T-helper 2 cell treated with Interferon-gamma antibody and Interleukin-4, amounts not matched to agents 5 μg/mL and 100 μg/mL, for 36 hours (primary cell): Measurements from ENCODE around the gene BID.

Source experiments
- DNase-seq: peaks from one replicate; pipeline ENCODE4 v3.0.0; 2021; ENCODE audit warnings: low spot score
- H3K27ac Mint-ChIP-seq: one replicate; pipeline ENCODE4 v1.8.0; 2021; ENCODE audit warnings: mild to moderate bottlenecking, mixed read lengths
- H3K27me3 Mint-ChIP-seq: one replicate; pipeline ENCODE4 v1.8.0; 2021; ENCODE audit warnings: low read depth, mixed read lengths
- H3K36me3 Mint-ChIP-seq: one replicate; pipeline ENCODE4 v1.8.0; 2021; ENCODE audit warnings: low read depth, mixed read lengths
- H3K4me1 Mint-ChIP-seq: one replicate; pipeline ENCODE4 v1.8.0; 2021; ENCODE audit warnings: low read depth, mixed read lengths
- H3K4me3 Mint-ChIP-seq: one replicate; pipeline ENCODE4 v1.8.0; 2022; ENCODE audit warnings: mild to moderate bottlenecking, moderate library complexity, mixed read lengths
- H3K9me3 Mint-ChIP-seq: one replicate; pipeline ENCODE4 v1.8.0; 2021; ENCODE audit warnings: mixed read lengths

The BID gene

DNA sequence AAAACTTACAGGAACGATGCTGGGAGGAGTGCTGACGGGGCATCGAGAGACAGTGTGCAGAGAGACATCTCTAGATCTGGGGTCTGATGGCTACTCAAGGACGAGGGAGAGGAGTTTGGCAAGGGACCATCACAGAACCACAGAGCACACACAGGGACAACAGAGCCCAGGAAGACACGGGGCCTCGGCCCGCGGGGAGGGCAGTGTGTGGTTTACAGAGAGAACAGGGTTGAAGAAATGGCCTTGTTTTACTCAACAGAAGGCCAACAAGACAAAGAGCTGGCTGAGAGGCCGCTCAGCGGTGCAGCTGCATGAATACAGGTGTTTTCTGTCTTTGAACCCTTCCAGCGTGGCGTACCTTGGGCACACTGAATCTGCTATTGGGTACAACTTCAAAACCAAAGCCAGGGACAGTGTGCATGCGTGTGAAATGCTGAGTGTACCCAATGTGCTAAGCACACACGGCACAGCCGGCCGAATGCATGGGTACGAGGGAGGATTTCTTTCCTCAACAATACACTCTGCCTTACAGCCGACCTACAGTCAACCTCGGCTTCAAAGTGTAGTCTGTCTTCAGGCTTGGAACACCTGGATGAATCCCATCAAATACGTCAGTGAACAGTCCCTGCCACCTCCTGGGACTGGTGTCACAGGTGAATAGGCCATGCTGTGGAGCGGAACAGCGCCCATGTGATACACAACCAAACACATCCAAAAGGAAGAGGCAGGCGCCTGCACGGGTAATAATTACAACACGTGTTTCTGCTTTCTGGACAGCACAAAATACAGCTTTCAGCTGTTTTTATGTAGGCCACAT is 20.7 kb upstream of the BID start:
- Mint-ChIP-seq H3K9me3 (no peaks in the 10 kb centered on the region), H3K4me1 (peaks cover 4% of the 10 kb centered on the region), H3K27ac (no peak overlapping the region), H3K27me3 (no peaks in the 10 kb centered on the region), H3K36me3 (no peaks in the 10 kb centered on the region), H3K4me3 (no peak overlapping the region)
- DNase-seq: no peak

DNA sequence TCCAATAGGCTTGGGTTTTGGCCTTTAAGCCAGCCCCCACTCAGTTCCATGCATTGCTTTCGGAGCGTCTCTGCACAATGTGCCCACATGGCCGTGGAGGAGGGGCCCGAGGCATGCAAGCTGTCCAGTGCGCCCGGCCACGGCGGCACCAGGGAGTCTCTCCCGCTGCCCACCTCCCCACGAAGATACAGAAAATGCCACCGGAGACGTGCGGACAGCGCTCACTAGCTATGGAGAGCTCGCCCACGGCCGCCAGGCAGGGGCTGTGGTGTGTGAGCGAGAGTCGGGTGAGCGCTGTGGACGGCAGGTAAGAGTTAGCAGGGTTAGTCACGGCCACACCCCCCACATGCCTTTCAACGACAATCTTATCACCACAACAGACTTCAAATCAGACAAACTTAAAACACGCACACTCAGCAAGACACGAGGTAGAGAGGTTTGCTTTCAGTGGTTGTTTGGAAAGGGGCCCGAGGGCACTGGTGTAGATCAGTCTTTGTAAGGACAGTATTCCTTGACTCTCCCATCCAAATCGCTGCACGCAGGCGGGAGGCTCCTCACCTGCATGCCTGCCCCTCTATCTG is 18.7 kb upstream of the BID start:
- Mint-ChIP-seq H3K9me3 (no peaks in the 10 kb centered on the region), H3K36me3 (no peaks in the 10 kb centered on the region), H3K27me3 (no peaks in the 10 kb centered on the region), H3K4me3 (no peak overlapping the region), H3K27ac (no peak overlapping the region), H3K4me1 (no peaks in the 10 kb centered on the region)
- DNase-seq: no peak

DNA sequence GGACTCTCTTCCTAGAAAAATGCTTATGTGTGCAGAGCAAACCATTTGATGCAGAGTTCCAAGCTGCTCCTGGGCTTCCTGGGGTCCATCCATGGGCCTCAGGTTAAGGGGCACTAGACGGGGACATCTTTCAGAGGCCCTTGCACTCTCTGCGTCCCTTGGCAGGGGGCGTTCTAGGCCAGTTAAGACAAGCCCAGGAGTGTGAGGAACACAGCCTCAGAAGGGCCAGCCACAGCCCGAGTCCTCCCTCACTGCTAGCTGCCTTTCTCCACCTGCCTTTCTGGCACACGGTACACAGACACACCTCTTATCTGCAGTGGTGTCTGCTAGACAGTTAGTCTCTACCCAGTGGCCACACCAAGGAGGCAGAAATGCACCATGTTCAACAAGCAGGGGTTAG is 18.0 kb upstream of the BID start:
- H3K27ac Mint-ChIP-seq: no peak overlapping the region
- no peaks in the 10 kb centered on the region for H3K4me1 Mint-ChIP-seq
- H3K36me3 Mint-ChIP-seq: no peaks in the 10 kb centered on the region
- H3K27me3 Mint-ChIP-seq: no peaks in the 10 kb centered on the region
- no peak for DNase-seq
- no peaks in the 10 kb centered on the region for H3K9me3 Mint-ChIP-seq
- no peak overlapping the region for H3K4me3 Mint-ChIP-seq

DNA sequence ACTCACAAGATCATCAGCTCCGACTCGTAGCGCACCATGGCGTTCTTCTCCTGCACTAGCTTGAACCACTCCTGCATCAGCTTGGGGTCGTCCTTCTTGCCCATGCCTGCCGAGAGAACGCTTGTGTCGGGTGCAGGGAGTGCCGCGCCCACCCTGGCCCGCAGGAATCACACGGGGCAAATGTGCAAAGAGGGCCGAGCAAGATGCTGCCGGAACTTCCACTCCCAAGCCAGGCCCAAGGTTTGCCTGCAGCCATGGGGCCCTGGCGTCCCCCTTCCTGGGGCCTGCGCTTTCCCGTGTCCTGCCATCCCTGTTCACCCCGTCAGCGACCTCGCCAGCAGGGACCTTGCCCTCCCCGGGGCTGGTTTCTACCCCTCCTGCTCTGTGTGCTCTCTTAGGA is 16.9 kb upstream of the BID start:
- no peak overlapping the region for H3K27ac Mint-ChIP-seq
- H3K9me3 Mint-ChIP-seq: no peaks in the 10 kb centered on the region
- H3K27me3 Mint-ChIP-seq: no peaks in the 10 kb centered on the region
- DNase-seq: no peak
- H3K4me3 Mint-ChIP-seq: no peak overlapping the region
- no peaks in the 10 kb centered on the region for H3K4me1 Mint-ChIP-seq
- no peaks in the 10 kb centered on the region for H3K36me3 Mint-ChIP-seq

DNA sequence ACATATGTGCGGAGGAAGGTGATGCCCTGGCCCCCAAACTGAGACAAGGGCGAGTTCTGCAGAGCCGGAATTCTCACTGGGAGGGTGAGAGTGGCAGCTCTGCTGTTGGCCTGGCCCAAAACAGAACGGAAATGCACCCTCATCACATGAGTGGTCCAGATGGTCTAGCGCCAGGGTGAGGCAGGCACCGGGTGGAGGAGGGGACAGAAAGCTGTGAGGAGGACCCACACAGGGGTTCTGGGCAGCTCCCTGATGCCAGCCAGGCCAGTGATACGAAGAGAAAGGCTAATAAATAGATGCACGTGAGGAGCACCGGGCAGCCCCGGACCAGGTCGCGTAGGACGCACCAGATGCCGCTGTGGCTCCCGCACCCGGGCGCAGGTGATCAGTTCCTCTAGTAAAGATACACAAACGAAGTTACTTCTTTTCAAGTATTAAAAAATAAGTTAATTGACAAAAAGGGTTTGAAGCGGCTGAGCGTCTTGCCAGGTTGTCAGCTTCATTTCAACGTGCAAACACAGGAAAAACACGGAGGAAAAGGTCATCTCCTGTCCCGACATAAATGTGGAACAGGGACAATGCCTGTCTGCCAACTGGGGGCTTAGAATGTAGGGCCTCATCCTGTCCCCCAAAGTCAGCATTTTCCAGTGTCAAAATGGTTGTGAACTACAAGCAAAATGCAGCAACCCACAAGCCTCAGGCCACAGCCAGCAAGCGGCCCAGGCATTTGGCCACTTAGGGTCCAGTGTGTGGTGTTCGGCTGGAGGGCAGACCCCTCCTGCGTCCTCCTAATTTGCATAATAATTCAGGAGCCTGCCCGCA is 15.3 kb upstream of the BID start:
- no peaks in the 10 kb centered on the region for H3K27me3 Mint-ChIP-seq
- DNase-seq: no peak
- no peaks in the 10 kb centered on the region for H3K9me3 Mint-ChIP-seq
- no peaks in the 10 kb centered on the region for H3K36me3 Mint-ChIP-seq
- no peak overlapping the region for H3K27ac Mint-ChIP-seq
- H3K4me1 Mint-ChIP-seq: no peaks in the 10 kb centered on the region
- no peak overlapping the region for H3K4me3 Mint-ChIP-seq

DNA sequence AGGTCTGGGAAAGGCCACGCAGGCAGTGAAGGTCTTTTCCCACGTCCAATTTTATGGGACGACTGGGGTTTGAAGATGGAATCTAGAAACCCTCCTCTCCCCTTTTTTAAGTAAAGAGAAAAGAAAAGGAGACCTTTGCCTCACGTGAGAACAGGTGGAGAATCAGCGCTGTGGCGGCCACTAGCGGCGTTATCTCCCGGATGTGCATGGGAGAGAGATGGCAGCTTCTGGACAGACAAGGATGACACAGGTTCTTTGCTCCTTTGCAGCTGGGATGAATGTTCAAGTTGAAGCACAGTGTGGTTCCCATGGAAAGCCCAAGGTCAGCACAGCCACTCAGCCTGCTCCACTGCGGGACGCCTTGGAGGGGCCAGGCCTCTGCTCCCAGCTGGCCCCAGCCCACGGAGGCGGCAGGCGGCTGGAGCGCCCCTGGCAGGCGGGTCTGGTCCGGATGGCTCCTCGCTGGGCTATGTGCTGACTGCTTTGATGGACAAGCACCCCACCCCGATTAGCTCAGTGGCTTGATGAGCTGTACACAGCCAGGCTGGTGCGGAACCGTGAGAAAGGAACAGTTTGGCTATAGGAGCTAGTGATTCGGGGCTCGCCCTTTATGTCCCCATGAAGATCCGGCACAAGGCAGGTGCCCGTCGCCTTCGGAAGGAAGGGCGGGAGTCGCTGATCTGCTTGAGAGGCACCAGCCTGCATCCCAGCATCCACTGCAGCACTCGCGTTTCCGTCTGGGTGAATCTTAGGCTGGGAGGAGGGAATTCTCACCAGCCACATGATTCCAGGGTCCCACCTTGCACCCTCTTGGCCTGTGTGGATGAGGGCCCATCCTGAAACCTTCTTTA is 14.5 kb upstream of the BID start:
- no peak overlapping the region for H3K27ac Mint-ChIP-seq

DNA sequence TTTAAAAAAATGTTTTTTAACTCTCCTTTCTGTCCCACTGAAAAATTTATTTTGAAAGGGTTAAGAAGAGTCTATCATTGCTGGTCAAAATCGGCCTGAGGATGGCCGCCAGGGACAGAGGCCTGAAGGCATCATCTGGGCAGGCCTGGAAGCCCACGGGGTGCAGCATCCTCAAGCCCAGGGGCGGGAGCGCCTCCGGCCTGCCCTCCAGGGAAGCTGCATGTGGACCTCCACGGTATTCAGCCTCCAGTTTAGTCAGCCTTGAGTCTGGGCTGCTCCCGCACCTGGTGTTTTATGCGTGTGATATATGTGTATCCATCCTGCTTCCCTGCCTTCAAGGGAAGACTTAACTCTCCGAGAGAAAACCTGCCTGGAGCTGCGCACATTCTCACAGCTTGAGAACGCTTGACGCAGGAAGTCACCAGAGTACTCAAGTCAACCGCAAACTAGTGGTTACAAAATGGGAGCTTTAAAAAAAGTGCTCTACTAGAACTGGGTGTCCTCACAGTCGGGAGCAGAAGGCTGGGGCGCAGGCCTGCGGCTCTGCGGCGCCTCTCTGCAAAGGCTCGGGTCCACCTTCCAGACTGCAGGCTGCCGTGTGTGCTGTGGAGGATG is 13.6 kb upstream of the BID start:
- Mint-ChIP-seq H3K4me1 (no peaks in the 10 kb centered on the region), H3K36me3 (no peaks in the 10 kb centered on the region), H3K9me3 (no peaks in the 10 kb centered on the region), H3K27me3 (no peaks in the 10 kb centered on the region), H3K27ac (no peak overlapping the region), H3K4me3 (no peak overlapping the region)
- no peak for DNase-seq

More for the DNA sequence above, 14.5 kb upstream of the BID start:
- no peak for DNase-seq
- Mint-ChIP-seq H3K4me1 (no peaks in the 10 kb centered on the region), H3K36me3 (no peaks in the 10 kb centered on the region), H3K27me3 (no peaks in the 10 kb centered on the region), H3K4me3 (no peak overlapping the region), H3K9me3 (no peaks in the 10 kb centered on the region)

DNA sequence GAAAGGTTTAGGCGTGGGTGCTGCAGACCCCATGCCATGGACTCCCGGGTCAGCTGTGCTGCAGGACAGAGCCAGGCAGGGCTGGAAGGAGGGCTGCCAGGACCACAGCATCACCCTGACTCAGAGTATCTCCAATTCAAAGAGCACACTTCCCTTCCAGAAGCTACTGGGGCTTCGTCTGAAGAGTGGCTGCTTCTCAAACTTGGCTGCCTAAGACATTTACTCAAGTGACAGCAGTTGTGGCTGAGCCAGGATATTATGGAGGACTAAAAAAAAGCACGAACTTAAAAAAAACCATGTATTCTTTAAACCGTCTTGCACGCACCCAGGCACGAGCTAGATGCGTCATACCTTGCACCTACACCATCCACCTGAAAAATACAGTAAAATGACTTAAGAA is 13.0 kb upstream of the BID start:
- no peaks in the 10 kb centered on the region for H3K27me3 Mint-ChIP-seq
- H3K36me3 Mint-ChIP-seq: no peaks in the 10 kb centered on the region
- no peak for DNase-seq
- no peak overlapping the region for H3K4me3 Mint-ChIP-seq
- H3K9me3 Mint-ChIP-seq: no peaks in the 10 kb centered on the region
- H3K4me1 Mint-ChIP-seq: no peaks in the 10 kb centered on the region
- no peak overlapping the region for H3K27ac Mint-ChIP-seq

DNA sequence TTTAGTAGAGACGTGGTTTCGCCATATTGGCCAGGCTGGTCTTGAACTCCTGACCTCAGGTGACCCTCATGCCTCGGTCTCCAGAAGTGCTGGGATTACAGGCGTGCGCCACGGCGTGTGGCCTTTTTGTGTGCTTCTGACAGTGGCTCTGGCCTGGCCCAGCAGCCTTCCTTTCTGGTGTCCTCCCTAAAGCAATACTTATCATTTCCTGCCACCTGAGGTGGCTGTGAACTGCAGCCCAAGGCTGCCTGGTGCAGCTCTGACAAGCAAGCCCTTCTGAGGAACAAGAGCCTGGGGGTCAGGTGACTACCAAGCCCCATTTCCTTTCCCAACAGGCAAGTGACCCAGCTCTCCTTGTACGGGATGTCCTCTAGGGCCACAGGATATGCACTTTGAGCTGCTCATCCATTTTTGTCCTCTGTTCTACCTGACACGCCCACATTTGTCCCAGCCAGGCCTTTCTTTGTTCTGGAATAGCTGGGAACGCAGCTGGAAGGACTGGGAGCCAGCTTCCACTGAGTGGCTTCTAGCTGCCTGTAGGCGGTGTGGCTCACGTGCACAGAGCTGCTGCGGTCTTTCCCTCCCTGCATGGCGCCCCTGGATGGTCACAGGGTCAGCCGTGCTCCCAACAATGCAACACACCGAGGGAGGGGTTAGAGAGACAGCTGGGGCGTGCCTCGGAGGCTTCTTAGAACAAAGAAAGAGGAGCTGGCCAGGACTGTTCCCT is 12.3 kb upstream of the BID start:
- H3K4me3 Mint-ChIP-seq: no peak overlapping the region
- H3K9me3 Mint-ChIP-seq: no peaks in the 10 kb centered on the region
- H3K27me3 Mint-ChIP-seq: no peaks in the 10 kb centered on the region
- peaks cover under 1% of the 10 kb centered on the region for H3K4me1 Mint-ChIP-seq
- no peak overlapping the region for H3K27ac Mint-ChIP-seq
- H3K36me3 Mint-ChIP-seq: no peaks in the 10 kb centered on the region
- DNase-seq: no peak

DNA sequence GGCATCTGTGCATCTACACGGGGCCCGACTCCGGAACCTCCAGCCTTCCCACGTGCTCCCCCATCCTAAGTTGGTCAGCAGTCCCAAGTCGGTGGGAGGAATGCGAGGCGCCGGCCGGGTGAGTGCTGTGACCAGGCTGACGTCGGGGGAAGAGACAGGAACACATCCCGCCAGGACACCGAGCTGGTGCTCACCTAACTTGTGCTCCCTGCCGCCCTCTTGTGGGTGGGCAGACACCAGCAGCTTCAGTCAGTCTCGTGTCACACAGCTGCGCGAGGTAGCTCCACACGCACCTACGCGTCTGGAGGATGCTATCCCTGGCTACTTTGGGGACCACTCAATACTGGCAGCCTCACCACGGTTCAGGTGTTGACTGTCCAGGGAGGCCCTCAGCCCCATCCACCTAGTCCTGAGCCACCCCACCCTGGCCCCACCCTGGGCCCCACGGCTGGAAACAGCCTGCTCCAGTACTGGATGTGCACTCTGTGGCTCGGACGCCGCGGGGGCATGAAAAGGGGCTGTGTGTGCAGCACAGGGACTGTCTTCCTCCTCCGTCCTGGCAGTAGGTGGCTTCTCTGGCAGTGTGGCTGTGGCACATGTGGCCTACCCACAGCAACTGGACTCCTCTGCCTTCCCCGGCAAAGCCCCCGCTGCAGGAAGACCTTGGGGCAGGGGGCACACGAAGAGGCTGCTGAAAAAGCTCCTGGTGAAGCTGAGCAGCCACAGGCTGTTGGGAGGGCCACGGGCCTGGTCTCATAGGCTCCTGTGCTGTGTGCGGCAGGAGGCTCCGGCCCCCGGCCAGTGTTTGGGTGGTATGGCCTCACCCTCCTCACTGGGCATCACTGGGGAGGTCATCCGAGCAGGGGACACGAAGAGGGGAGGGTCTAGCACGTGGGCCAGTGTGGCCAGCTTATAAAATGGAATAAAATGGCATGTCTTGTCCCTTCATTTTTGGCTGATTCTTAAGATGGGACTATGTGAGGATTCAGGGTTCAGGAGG is 11.2 kb upstream of the BID start:
- DNase-seq: peak; percentile 51
- Mint-ChIP-seq H3K4me3 (no peak overlapping the region), H3K27me3 (no peaks in the 10 kb centered on the region), H3K4me1 (peaks cover 6% of the 10 kb centered on the region), H3K36me3 (peaks cover under 1% of the 10 kb centered on the region), H3K9me3 (no peaks in the 10 kb centered on the region), H3K27ac (no peak overlapping the region)

DNA sequence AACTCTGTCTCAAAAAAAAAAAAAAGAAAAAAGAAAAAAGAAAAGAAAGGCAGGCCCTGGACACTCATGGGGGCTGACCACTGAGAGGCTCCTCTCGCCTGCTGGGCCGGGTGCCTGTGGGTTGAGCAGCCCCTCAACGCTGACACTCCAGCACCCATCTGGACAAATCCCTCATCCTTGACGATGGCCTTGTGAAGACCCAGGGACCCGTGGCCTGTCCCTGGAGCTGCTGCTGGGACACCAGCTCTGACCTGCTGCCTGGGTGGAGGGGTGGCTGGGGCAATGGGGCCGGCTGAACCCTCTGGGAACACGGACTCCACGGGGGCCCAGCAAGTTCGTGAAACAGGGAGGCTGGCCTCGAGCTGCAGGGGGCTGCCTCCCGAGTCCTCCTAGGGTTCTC is 10.5 kb upstream of the BID start:
- H3K27me3 Mint-ChIP-seq: no peaks in the 10 kb centered on the region
- DNase-seq: no peak
- no peaks in the 10 kb centered on the region for H3K9me3 Mint-ChIP-seq
- no peak overlapping the region for H3K27ac Mint-ChIP-seq
- no peak overlapping the region for H3K4me3 Mint-ChIP-seq
- peaks cover 6% of the 10 kb centered on the region for H3K4me1 Mint-ChIP-seq
- peaks cover 5% of the 10 kb centered on the region for H3K36me3 Mint-ChIP-seq
